Measurements from ENCODE around the gene WDR4. TPM values are rescaled to one million over a fixed set of nuclear protein-coding genes. Genes with fewer than 3 reads are reported as not detected.

WDR4 gene
- total and polyA plus RNA-seq, 2 of the 13 experiments (the other 11 are each of a cell fraction or from before 2014, with no cell fraction given), result 11.3 to 14.4 TPM

- peak; percentile 18; the same call in 1 of the 2 replicates for TF ChIP-seq ZNF503 (CRISPR knock-in tag; IDR thresholded peaks at IDR 0.05)
- TF ChIP-seq ZNF770 (CRISPR knock-in tag; IDR thresholded peaks at IDR 0.05), result peak; percentile 50
- peak; percentile 67; the same call in 1 of the 2 replicates for TF ChIP-seq E2F1 (CRISPR knock-in tag; IDR thresholded peaks at IDR 0.05)
- TF ChIP-seq KDM2A (CRISPR knock-in tag; IDR thresholded peaks at IDR 0.05; ENCODE audit: borderline replicate concordance, low read depth), result peak; percentile 95
- TF ChIP-seq FOSL2 (CRISPR knock-in tag; IDR thresholded peaks at IDR 0.05), result peak; percentile 62
- TF ChIP-seq CEBPZ (IDR thresholded peaks at IDR 0.05; ENCODE audit: low read length), result no peak
- no peak for TF ChIP-seq RFX5 (IDR thresholded peaks at IDR 0.05; ENCODE audit: low read depth, low read length)
- TF ChIP-seq ELF3 (CRISPR knock-in tag; IDR thresholded peaks at IDR 0.05), result no peak
- TF ChIP-seq THAP7 (CRISPR knock-in tag; IDR thresholded peaks at IDR 0.05), result peak; percentile 30; the same call in 1 of the 2 replicates
- TF ChIP-seq SP1 (IDR thresholded peaks at IDR 0.05), result no peak
- TF ChIP-seq SP1 (CRISPR knock-in tag; IDR thresholded peaks at IDR 0.05), result peak; percentile 71; the same call in 1 of the 2 replicates
- 0 out of 2 replicates have a peak, but pooled peaks have one; percentile 3 for TF ChIP-seq HNF4A (CRISPR knock-in tag; IDR thresholded peaks at IDR 0.05)
- no peak for TF ChIP-seq SMARCC2 (IDR thresholded peaks at IDR 0.05)
Measured at GRCh38 chr21:42878993-42879787, at the start of gene WDR4 (continued).

All from HepG2 (cell line).